Endodermal cell (in vitro differentiated cells): ENCODE results near the gene ARID5B. TPM values are rescaled to one million over a fixed set of nuclear protein-coding genes. Genes with fewer than 3 reads are reported as not detected.

Source experiments
- DNase-seq: peaks from one replicate; pipeline ENCODE4 v3.0.0-alpha.2; 2017
- H3K27ac ChIP-seq: 2 replicates; pipeline ENCODE4 v1.5.1; 2013; ENCODE audit warnings: mild to moderate bottlenecking, low read depth, low read length, moderate library complexity
- H3K27me3 ChIP-seq: 2 replicates; pipeline ENCODE4 v1.6.1; 2013; ENCODE audit warnings: mild to moderate bottlenecking, low read length, moderate library complexity; ENCODE audit not compliant: insufficient read depth, control insufficient read depth, poor library complexity, severe bottlenecking
- H3K36me3 ChIP-seq: 2 replicates; pipeline ENCODE4 v1.7.0; 2013; ENCODE audit warnings: mild to moderate bottlenecking, low read length, moderate library complexity; ENCODE audit not compliant: control insufficient read depth, insufficient read depth
- H3K4me1 ChIP-seq: one replicate; pipeline ENCODE4 v1.7.0; 2013; ENCODE audit warnings: low read length; ENCODE audit not compliant: control insufficient read depth, insufficient read depth
- H3K4me3 ChIP-seq: 2 replicates; pipeline ENCODE4 v1.5.1; 2013; ENCODE audit warnings: mild to moderate bottlenecking, low read length, moderate library complexity
- H3K9ac ChIP-seq: 2 replicates; pipeline ENCODE4 v1.6.1; 2013; ENCODE audit warnings: mild to moderate bottlenecking, low read length, moderate library complexity; ENCODE audit not compliant: poor library complexity, severe bottlenecking; ENCODE audit errors: extremely low read depth
- H3K9me3 ChIP-seq: 2 replicates; pipeline ENCODE4 v1.6.1; 2013; ENCODE audit warnings: mild to moderate bottlenecking, low read length, moderate library complexity; ENCODE audit not compliant: control insufficient read depth
- H3K27ac Mint-ChIP-seq: 2 replicates; pipeline ENCODE4 v1.8.0; 2020; ENCODE audit warnings: mixed read lengths
- H3K27me3 Mint-ChIP-seq: 2 replicates; pipeline ENCODE4 v1.8.0; 2021; ENCODE audit warnings: mild to moderate bottlenecking, mixed read lengths; ENCODE audit not compliant: insufficient read depth
- H3K36me3 Mint-ChIP-seq: 2 replicates; pipeline ENCODE4 v1.8.0; 2020; ENCODE audit warnings: low read depth, mixed read lengths
- H3K4me1 Mint-ChIP-seq: 2 replicates; pipeline ENCODE4 v1.8.0; 2020; ENCODE audit warnings: mixed read lengths
- H3K4me3 Mint-ChIP-seq: 2 replicates; pipeline ENCODE4 v1.8.0; 2020; ENCODE audit warnings: mild to moderate bottlenecking, moderate library complexity, mixed read lengths
- H3K9me3 Mint-ChIP-seq: 2 replicates; pipeline ENCODE4 v1.8.0; 2020; ENCODE audit warnings: mild to moderate bottlenecking, mixed read lengths
- CTCF ChIP-seq: fragments of 200-600 bp; sonication (generic); conservative IDR thresholded peaks from 2 replicates; pipeline ENCODE4 v1.5.0; 2021; ENCODE audit warnings: antibody characterized with exemption, mild to moderate bottlenecking
- WGBS, 2 experiments: methylation state at CpG; one replicate each; pipeline versions ENCODE4 v1.1.5 to v1.1.7; 2013; ENCODE audit warnings: missing lambda C conversion rate in 2 of 2, mixed read lengths in 1 of 2; ENCODE audit not compliant: insufficient coverage in 1 of 2, insufficient read length in 1 of 2; 5-methylcytosine and 5-hydroxymethylcytosine counted together
- total RNA-seq, 2 donors: library from RNA; stranded (reverse); fragmentation: NEBNext Ultra II Directional in 1 of 2; extraction: Animal tissue kit (Norgen Biotek cat#: 25700) in 1 of 2; gene quantifications; 2 replicates in 1 of 2; 3 replicates in 1 of 2; pipeline ENCODE4 v1.2.1, GENCODE V29; 2021

Gene ARID5B
- total RNA-seq, 2 donors from 2014 or later = 1.2 to 1.8 TPM

GRCh38 chr10:62016623-62017490, 115.4 kb downstream of the ARID5B start:
- DNase-seq = no peak
- 76 to 95% methylated on average over 2 to 10 of the region's 10 CpGs for WGBS, 2 experiments
- Mint-ChIP-seq H3K4me3 (no peak overlapping the region), H3K4me1 (peaks cover 31% of the 10 kb centered on the region), H3K9me3 (no peaks in the 10 kb centered on the region), H3K36me3 (no peaks in the 10 kb centered on the region), H3K27ac (no peak overlapping the region), H3K27me3 (no peaks in the 10 kb centered on the region)
- H3K27ac ChIP-seq = peak overlapping the region; percentile 77
- no peak overlapping the region for H3K9ac ChIP-seq
- no peak overlapping the region for H3K4me3 ChIP-seq
- peaks cover 15% of the 10 kb centered on the region for H3K4me1 ChIP-seq
- no peak for TF ChIP-seq CTCF
- no peaks in the 10 kb centered on the region for H3K27me3 ChIP-seq
- no peaks in the 10 kb centered on the region for H3K36me3 ChIP-seq
- H3K9me3 ChIP-seq = no peaks in the 10 kb centered on the region

- Histone ChIP-seq H3K27me3 (no peaks in the 10 kb centered on the region), H3K9me3 (no peaks in the 10 kb centered on the region), H3K36me3 (no peaks in the 10 kb centered on the region), H3K27ac (no peak overlapping the region), H3K4me3 (no peak overlapping the region), H3K9ac (no peak overlapping the region), H3K4me1 (peaks cover 16% of the 10 kb centered on the region)
- Mint-ChIP-seq H3K9me3 (no peaks in the 10 kb centered on the region), H3K4me1 (peaks cover 37% of the 10 kb centered on the region), H3K27ac (no peak overlapping the region), H3K4me3 (no peak overlapping the region), H3K36me3 (no peaks in the 10 kb centered on the region), H3K27me3 (no peaks in the 10 kb centered on the region)
- no peak for TF ChIP-seq CTCF
- DNase-seq = no peak
Measured at GRCh38 chr10:62017491-62017870, 116.0 kb downstream of the ARID5B start.

GRCh38 chr10:62018131-62018911, 116.8 kb downstream of the ARID5B start:
- no peak overlapping the region for H3K27ac ChIP-seq
- H3K36me3 Mint-ChIP-seq = no peaks in the 10 kb centered on the region
- no peak overlapping the region for H3K9ac ChIP-seq
- H3K4me1 ChIP-seq = peaks cover 25% of the 10 kb centered on the region
- no peak overlapping the region for H3K27ac Mint-ChIP-seq
- no peak for DNase-seq
- H3K4me3 Mint-ChIP-seq = no peak overlapping the region
- H3K36me3 ChIP-seq = no peaks in the 10 kb centered on the region
- H3K9me3 Mint-ChIP-seq = no peaks in the 10 kb centered on the region
- no peak overlapping the region for H3K4me3 ChIP-seq
- WGBS, 2 experiments = 84% methylated on average over 9 of the region's 9 CpGs; no CpG with 5 or more reads in 1 of the 2 experiments
- TF ChIP-seq CTCF = no peak
- no peaks in the 10 kb centered on the region for H3K27me3 Mint-ChIP-seq
- no peaks in the 10 kb centered on the region for H3K9me3 ChIP-seq
- peaks cover 45% of the 10 kb centered on the region for H3K4me1 Mint-ChIP-seq
- H3K27me3 ChIP-seq = no peaks in the 10 kb centered on the region
